ENCODE data around the gene PIGU.
"Not testable (repeated sequence)": the region's sequence is repeated elsewhere in the genome, so short reads cannot be mapped to it uniquely, and the experiment has no call there.

PIGU gene

DNA sequence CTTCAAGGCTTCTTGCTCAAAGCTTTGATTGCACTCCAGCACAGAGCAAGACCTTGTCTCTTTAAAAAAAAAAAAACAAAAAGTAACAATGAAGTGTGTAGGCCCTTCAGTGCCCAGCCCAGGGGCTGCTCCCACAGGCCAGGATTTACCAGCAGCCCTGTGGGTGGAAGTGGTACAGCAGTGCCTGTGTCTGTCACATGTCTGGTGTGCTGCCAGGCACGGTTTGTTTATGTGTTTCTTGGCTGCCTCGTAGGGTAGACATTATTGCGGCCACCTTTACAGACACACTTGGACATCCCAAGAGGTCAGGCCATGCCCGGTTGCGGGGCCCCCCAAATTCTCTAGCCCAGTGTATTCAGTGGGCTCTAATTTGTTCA, 148.0 kb downstream of the PIGU start:
- DNase-seq: no peak

- no peak for DNase-seq
These were observed 149.9 kb downstream of the PIGU start for GRCh38 chr20:34527016-34527415.

- DNase-seq: no peak
These were observed 150.4 kb downstream of the PIGU start for GRCh38 chr20:34526466-34526865.

DNA sequence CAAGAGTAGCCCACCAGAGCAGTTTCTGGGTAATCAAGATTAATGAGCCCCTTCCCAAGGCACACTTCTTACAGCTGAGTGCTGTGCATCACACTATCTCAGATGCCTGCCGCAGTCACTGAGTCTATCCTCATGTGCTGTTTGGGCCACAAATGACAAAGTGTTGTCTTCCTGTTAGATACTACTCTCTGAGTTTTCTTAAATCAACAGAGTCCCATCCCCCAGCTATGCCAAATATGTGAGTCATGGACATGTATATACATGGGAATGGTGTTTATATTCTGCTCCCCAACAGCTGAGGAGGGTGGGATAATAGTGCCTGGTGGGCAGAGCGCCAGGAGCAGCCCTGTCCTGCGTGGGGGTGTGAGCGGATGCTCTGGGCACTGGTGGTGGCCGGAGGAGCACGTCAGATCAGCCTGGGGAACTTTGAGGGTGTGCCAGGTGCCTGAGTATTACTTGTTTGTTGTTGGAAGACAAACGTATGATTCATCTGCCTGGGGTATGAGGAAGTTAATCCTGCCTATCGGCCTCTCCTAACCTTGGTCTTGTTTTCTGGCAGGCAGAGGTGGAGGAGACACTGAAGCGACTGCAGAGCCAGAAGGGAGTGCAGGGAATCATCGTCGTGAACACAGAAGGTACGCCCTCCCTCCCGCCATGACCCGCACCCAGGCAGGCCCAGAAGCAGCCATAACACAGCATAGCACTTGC, 151.0 kb downstream of the PIGU start:
- DNase-seq: no peak

DNA sequence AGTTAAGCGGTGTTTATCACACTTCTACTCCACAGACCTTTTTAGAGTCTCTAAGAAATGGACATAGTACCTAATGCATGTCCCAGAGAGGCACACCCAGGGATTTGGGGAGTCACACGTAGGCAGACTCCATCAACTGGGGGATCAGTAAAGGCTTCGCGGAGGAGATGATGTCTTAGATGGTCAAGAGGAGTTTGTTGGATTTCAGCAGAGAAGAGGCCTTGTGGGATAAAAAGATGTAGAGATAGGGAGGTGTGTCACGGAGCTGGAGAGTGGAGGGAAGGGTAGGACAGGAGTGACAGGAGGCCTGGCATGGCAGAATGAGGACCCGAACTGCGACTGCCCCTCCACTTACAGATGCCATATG, 151.6 kb downstream of the PIGU start:
- DNase-seq: no peak

- DNase-seq: no peak
These were observed 152.5 kb downstream of the PIGU start for GRCh38 chr20:34524426-34524825.

DNA sequence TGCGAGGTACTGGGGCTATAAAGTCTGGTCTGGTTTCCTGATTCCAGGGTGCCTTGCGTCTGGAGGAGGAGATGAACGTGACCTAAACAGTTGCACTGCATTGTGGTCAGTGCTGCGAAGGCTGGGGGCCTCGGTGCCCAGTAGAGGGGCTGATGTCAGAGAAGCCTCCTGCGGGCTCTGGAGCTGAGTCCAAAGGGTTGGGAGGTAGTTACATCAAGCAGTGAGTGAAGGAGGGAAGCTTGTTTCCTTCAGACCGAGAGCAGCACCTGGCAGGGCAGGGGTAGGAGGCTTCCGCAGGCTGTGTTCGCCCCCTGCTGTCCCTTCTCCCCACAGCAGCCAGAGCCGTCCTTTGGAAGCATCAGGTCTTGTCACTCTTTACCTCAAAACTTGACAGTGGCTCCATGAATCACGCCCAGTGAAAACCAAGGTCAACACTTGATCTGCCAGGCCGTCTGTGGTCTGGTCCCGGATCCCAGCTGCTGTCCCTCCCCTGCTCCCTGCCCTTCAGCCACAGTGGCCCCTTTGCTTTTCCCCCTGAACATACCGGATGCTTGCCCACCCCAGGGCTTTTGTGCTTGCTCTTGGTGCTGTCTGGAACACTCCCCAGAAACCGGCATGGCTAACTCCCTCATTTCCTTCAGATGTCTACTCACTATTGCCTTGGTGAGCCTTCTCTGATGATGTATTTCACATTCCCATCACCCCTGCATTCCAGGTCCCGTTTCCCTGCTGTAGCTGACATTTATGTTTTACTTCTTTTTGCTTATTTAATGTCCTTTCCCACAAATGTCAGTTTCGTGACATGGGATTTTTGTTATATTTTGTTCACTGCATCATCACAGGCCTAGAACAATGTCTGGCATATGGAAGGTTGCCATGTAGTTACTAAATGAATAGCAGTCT, 153.7 kb downstream of the PIGU start:
- DNase-seq: no peak

GRCh38 chr20:34519841-34520240, 157.1 kb downstream of the PIGU start:
- DNase-seq: not testable (repeated sequence)

DNA sequence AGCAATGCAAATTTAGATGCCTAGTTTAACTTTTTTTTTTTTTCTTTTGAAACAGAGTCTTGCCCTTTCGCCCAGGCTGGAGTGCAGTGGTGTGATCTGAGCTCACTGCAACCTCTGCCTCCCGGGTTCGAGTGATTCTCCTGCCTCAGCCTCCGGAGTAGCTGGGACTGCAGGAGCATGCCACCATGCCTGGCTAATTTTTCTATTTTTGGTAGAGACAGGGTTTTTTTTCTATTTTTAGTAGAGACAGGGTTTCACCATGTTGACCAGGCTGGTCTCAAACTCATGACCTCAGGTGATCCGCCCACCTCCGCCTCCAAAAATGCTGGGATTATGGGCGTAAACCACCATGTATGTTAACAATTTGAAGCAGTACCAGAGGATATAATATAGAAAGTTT, 158.0 kb downstream of the PIGU start:
- not testable (repeated sequence) for DNase-seq

GRCh38 chr20:34517114-34517505, 159.8 kb downstream of the PIGU start:
- DNase-seq: no peak

DNA sequence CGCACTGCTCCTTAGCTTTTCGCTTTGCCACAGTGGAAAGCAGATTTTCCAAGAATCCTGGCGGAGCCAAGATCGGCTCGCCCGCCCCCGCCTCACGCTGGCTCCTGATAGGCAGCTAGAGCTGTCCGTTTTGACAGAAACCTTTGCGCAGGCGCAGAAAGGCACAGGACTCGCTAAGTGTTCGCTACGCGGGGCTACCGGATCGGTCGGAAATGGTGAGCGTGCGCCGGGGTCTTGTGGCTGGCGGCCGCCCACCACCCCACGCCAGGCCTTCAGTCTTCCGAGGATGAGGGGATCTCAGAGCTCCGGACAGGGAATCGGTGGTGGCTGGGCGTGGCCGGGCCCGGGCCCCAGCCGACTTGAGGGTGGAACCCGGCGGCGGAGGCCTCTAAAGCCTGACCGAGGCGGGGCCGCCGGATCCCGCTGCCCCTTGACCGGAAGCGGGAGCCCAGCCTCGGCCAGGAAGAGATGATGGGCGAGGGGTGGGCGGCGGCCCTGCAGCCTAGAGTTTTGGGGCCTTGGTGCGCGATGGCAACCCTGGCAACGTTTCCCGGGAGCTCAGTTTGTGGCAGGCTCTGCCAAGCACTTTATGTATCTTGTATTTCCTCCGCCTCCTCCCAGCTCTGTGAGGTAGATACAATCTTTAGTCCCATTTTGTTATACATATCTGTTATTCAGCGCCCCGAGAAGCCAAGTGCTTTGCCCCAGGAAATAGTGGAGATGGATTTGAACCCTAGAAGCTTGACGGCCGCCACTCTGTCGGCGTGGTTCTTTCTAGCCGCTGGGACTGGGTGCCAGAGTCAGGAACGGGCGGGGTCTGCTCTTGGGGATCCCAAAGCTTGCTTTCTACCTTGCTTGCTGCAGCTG, 160.4 kb downstream of the PIGU start, which contains the start of gene DYNLRB1:
TSS of gene DYNLRB1 (plus strand) at position 176 of the 867 bp plus-strand sequence. CDS start at position 213, 37 bp downstream.
- peak; percentile 95 for DNase-seq

DNA sequence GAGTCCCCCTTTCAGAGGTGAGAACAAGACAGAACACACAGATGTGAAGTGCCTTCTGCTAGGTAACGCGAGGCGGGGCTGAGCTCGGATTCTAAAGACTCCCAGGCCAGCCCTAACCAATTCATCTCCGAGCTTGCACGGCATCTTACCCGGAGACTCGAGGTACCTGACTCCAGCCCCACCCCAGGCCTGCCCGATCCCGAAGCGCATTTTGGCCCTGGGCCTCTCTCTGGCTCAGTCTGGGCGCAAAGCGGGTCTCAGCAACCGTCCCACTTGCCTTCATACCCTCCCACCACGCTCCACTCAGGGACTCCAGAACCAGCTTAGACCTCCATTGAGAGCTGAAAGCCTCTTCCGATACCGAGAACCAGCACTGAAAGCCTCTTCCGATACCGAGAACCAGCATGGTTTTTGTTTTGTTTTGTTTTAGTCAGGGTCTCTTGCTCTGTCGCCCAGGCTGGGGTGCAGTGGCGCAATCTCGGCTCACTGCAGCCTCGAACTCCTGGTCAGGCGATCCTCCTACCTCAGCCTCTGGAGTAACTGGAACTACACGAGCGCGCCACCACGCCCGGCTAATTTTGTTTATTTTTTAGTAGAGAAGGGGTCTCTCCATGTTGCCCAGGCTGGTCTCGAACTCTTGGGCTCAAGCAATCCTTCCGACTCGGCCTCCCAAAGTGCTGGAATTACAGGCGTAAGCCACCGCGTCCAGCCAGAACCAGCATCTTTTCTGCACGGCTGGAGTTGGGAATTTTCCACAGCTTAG, 161.2 kb downstream of the PIGU start:
- DNase-seq: peak; percentile 11

DNA sequence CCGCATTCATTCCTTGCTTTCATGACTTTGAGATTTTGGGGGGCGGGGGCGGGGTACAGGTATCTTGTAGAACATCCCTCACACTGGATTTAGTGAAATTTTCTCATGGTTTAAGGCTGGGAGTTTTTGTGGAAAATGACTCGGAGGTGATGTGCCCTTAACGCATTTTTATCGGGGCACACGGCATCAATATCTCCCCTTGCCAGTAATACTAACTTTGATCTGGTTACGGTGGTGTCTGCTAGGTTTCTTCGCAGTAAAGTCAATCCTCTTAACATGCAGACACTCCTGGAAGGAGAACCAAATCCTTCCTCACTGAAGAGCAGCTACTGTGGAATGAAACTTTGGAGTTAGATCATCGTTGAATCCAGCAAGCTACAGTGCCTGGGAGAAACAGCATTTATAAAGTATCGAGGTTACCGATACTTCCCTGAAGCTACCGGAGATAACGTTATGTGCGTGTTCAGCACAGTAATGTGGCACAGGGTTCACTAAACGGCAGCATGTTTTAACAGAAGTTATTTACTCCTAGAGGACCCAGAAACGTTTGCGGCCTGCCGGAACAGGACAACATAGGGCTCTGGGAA, 161.9 kb downstream of the PIGU start:
- DNase-seq: no peak

- DNase-seq: not testable (repeated sequence)
These were observed 162.9 kb downstream of the PIGU start for GRCh38 chr20:34514034-34514433.

DNA sequence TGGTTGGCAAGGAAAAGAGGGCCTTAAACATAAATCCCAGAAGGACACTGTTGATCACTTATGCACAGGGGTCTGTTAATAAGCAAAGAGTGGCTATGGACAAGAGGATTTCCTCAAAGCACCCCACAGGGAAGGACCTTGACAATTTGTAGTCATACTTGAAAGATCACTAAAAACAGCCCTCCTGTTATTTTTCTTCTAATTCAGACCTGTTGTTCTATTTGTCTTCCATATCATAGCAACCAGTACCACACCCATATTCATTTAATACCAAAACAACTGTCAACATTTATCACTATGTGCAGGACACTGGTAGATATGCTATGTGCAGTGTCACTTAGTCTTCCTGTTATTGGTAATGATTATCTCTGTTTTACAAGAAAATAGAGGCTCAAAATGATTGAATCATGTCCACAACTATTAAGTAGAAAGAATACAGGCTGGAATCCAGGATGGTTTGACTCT, 163.9 kb downstream of the PIGU start:
- DNase-seq: no peak

- no peak for DNase-seq
These were observed 164.5 kb downstream of the PIGU start for GRCh38 chr20:34512266-34512954.

- no peak for DNase-seq
These were observed 165.0 kb downstream of the PIGU start for GRCh38 chr20:34511891-34512265.

GRCh38 chr20:34510575-34510974, 166.3 kb downstream of the PIGU start:
- DNase-seq: no peak

All from NCI-H774 (cell line).